Measurements from ENCODE around the gene GTF3C2. TPM values are rescaled to one million over a fixed set of nuclear protein-coding genes. Genes with fewer than 3 reads are reported as not detected.

GTF3C2 gene
- total and polyA plus RNA-seq, 2 of the 13 experiments (the other 11 are each of a cell fraction or from before 2014, with no cell fraction given) = 77.5 to 130 TPM

DNA sequence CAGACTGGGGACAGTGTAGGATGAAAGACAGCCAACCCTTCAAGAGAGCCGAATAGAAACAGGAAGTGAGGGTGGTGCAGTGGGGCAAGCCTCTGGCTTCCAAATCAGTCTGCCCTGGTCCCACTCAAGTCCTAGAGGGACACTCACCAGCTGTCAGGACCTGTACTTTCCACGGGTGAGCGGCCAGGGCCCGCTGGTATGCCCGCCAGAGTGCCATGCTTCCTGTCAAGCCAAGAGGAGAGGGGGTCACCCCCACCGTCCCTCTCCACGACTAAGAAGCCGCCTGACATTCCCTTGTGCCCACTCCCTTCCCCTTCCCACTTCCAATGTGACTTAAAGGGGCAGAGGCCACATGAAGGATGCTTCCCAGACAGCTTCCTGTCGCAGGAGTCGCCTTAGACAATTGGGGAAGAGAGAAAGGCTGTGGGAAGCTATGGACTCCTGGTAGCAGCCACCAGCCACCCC is 34.2 kb downstream of the GTF3C2 start (continued):
- TF ChIP-seq ZNF746 (CRISPR knock-in tag; IDR thresholded peaks at IDR 0.05) = no peak
- TF ChIP-seq ATF1 (CRISPR knock-in tag; IDR thresholded peaks at IDR 0.05) = no peak
- TF ChIP-seq, protein P1, sequence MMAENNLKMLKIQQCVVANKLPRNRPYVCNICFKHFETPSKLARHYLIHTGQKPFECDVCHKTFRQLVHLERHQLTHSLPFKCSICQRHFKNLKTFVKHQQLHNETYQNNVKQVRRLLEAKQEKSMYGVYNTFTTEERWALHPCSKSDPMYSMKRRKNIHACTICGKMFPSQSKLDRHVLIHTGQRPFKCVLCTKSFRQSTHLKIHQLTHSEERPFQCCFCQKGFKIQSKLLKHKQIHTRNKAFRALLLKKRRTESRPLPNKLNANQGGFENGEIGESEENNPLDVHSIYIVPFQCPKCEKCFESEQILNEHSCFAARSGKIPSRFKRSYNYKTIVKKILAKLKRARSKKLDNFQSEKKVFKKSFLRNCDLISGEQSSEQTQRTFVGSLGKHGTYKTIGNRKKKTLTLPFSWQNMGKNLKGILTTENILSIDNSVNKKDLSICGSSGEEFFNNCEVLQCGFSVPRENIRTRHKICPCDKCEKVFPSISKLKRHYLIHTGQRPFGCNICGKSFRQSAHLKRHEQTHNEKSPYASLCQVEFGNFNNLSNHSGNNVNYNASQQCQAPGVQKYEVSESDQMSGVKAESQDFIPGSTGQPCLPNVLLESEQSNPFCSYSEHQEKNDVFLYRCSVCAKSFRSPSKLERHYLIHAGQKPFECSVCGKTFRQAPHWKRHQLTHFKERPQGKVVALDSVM (CRISPR knock-in tag; IDR thresholded peaks at IDR 0.05) = no peak
- TF ChIP-seq ZNF260 (CRISPR knock-in tag; IDR thresholded peaks at IDR 0.05; ENCODE audit: borderline replicate concordance, low read depth) = no peak
- TF ChIP-seq, protein P2, sequence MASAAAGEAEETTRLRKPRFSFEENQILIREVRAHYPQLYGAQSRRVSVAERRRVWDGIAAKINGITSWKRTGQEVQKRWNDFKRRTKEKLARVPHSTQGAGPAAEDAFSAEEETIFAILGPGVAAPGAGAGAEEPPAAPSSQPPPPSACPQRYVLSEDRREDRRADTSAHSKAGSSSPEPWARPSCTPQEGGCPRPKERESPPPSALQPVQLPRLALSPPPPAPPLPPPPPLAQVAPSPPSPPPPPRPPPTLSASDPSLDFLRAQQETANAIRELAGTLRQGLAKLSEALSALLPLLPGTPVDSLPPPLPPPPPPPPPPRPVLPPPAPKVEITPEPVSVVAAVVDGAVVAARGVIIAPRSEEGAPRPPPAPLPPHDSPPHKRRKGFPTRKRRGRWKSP (CRISPR knock-in tag; IDR thresholded peaks at IDR 0.05) = 0 out of 2 replicates have a peak, but pooled peaks have one; percentile 16
- TF ChIP-seq, protein P3, sequence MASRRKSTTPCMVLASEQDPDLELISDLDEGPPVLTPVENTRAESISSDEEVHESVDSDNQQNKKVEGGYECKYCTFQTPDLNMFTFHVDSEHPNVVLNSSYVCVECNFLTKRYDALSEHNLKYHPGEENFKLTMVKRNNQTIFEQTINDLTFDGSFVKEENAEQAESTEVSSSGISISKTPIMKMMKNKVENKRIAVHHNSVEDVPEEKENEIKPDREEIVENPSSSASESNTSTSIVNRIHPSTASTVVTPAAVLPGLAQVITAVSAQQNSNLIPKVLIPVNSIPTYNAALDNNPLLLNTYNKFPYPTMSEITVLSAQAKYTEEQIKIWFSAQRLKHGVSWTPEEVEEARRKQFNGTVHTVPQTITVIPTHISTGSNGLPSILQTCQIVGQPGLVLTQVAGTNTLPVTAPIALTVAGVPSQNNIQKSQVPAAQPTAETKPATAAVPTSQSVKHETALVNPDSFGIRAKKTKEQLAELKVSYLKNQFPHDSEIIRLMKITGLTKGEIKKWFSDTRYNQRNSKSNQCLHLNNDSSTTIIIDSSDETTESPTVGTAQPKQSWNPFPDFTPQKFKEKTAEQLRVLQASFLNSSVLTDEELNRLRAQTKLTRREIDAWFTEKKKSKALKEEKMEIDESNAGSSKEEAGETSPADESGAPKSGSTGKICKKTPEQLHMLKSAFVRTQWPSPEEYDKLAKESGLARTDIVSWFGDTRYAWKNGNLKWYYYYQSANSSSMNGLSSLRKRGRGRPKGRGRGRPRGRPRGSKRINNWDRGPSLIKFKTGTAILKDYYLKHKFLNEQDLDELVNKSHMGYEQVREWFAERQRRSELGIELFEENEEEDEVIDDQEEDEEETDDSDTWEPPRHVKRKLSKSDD (CRISPR knock-in tag; IDR thresholded peaks at IDR 0.05; ENCODE audit: low read depth) = no peak
- no peak for TF ChIP-seq ZNF674 (CRISPR knock-in tag; IDR thresholded peaks at IDR 0.05; ENCODE audit: low read depth)
- no peak for TF ChIP-seq SMYD3 (CRISPR knock-in tag; IDR thresholded peaks at IDR 0.05)
- no peak for TF ChIP-seq CREB1 (IDR thresholded peaks at IDR 0.05)
- TF ChIP-seq CREB1 (CRISPR knock-in tag; IDR thresholded peaks at IDR 0.05) = no peak
- TF ChIP-seq ZNF644 (CRISPR knock-in tag; IDR thresholded peaks at IDR 0.05; ENCODE audit: low read depth) = no peak
- no peak for TF ChIP-seq ZNF589 (CRISPR knock-in tag; conservative IDR thresholded peaks at IDR 0.05)
- TF ChIP-seq, protein P4, sequence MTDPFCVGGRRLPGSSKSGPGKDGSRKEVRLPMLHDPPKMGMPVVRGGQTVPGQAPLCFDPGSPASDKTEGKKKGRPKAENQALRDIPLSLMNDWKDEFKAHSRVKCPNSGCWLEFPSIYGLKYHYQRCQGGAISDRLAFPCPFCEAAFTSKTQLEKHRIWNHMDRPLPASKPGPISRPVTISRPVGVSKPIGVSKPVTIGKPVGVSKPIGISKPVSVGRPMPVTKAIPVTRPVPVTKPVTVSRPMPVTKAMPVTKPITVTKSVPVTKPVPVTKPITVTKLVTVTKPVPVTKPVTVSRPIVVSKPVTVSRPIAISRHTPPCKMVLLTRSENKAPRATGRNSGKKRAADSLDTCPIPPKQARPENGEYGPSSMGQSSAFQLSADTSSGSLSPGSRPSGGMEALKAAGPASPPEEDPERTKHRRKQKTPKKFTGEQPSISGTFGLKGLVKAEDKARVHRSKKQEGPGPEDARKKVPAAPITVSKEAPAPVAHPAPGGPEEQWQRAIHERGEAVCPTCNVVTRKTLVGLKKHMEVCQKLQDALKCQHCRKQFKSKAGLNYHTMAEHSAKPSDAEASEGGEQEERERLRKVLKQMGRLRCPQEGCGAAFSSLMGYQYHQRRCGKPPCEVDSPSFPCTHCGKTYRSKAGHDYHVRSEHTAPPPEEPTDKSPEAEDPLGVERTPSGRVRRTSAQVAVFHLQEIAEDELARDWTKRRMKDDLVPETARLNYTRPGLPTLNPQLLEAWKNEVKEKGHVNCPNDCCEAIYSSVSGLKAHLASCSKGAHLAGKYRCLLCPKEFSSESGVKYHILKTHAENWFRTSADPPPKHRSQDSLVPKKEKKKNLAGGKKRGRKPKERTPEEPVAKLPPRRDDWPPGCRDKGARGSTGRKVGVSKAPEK (CRISPR knock-in tag; IDR thresholded peaks at IDR 0.05; ENCODE audit: borderline replicate concordance) = no peak
- TF ChIP-seq ZNF720 (CRISPR knock-in tag; IDR thresholded peaks at IDR 0.05) = no peak
- no peak for TF ChIP-seq TSC22D2 (CRISPR knock-in tag; IDR thresholded peaks at IDR 0.05; ENCODE audit: borderline replicate concordance)
- no peak for TF ChIP-seq GLI4 (CRISPR knock-in tag; IDR thresholded peaks at IDR 0.05; ENCODE audit: borderline replicate concordance)
- TF ChIP-seq, protein P5, sequence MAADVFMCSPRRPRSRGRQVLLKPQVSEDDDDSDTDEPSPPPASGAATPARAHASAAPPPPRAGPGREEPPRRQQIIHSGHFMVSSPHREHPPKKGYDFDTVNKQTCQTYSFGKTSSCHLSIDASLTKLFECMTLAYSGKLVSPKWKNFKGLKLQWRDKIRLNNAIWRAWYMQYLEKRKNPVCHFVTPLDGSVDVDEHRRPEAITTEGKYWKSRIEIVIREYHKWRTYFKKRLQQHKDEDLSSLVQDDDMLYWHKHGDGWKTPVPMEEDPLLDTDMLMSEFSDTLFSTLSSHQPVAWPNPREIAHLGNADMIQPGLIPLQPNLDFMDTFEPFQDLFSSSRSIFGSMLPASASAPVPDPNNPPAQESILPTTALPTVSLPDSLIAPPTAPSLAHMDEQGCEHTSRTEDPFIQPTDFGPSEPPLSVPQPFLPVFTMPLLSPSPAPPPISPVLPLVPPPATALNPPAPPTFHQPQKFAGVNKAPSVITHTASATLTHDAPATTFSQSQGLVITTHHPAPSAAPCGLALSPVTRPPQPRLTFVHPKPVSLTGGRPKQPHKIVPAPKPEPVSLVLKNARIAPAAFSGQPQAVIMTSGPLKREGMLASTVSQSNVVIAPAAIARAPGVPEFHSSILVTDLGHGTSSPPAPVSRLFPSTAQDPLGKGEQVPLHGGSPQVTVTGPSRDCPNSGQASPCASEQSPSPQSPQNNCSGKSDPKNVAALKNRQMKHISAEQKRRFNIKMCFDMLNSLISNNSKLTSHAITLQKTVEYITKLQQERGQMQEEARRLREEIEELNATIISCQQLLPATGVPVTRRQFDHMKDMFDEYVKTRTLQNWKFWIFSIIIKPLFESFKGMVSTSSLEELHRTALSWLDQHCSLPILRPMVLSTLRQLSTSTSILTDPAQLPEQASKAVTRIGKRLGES (CRISPR knock-in tag; IDR thresholded peaks at IDR 0.05; ENCODE audit: borderline replicate concordance) = no peak
- TF ChIP-seq ZNF224 (CRISPR knock-in tag; IDR thresholded peaks at IDR 0.05) = no peak
- peak; percentile 14 for TF ChIP-seq ZNF883 (CRISPR knock-in tag; IDR thresholded peaks at IDR 0.05; ENCODE audit: not compliant biosample characterization)
